HG02870 (cell line): ENCODE results near the gene FAM174A.
"Not testable (repeated sequence)": the region's sequence is repeated elsewhere in the genome, so short reads cannot be mapped to it uniquely, and the experiment has no call there.

ENCODE experiments used
- ATAC-seq: cut with Tn5 transposase; IDR thresholded peaks from one replicate; pipeline ENCODE4 v1.9.1; 2021; ENCODE audit warnings: mild to moderate bottlenecking, moderate library complexity; ENCODE audit not compliant: unreplicated experiment

Gene FAM174A

GRCh38 chr5:100575815-100576214, 40.6 kb downstream of the FAM174A start:
- ATAC-seq, result no peak

DNA sequence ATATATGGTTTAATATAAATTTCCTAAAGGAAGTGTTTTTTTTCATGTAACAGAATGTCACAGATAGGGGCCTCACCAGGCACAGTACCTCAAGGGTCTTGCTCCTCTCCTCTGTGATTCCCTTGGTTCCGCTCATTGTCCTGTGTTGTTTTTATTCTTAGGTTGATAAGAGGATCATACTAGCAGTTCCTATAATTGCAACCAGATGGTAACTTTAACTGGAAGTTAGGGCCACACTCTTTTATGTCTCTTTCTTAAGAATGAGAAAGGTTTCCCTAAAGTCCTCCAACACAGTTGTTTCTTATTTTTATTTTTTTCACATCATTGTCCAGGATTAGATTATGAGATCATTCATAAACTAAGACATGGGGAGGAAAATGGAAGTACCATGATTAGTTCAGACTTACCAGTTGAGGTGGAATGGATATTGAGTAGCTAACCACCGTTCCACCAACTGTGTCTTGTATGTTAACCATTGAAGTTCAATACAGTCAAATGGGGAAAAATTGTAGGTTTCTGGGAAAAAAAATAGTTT, 41.1 kb downstream of the FAM174A start:
- no peak for ATAC-seq

- ATAC-seq, result no peak
These were observed 42.3 kb downstream of the FAM174A start for GRCh38 chr5:100577506-100577905.

- peak; percentile 98 for ATAC-seq
These were observed 48.9 kb downstream of the FAM174A start for GRCh38 chr5:100584069-100584468.

GRCh38 chr5:100584889-100585288, 49.7 kb downstream of the FAM174A start:
- ATAC-seq, result no peak

GRCh38 chr5:100590867-100591266, 55.7 kb downstream of the FAM174A start:
- no peak for ATAC-seq

GRCh38 chr5:100595152-100595811, 60.1 kb downstream of the FAM174A start:
- no peak for ATAC-seq

- ATAC-seq, result no peak
These were observed 60.6 kb downstream of the FAM174A start for GRCh38 chr5:100595812-100596173.

DNA sequence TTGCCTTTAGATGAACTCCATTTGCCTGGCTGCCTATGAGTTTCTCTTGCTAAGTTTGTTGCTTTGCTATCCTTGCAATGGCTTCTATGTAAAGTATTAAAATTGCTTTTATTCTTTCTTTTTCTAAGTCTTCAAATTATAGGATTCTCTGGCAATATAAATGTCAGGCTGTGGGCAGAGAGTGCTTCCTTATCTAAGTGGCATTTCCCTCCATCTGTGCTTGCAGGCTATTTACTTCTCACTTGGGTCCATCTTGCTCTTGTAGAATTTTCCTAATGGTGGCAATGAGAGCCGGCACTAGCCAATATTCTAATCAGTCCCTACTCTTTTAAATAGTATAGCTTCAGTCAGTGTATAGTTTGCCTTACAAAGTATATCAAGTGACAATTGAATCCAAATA, 63.3 kb downstream of the FAM174A start:
- no peak for ATAC-seq

GRCh38 chr5:100600298-100600994, 65.3 kb downstream of the FAM174A start:
- ATAC-seq, result no peak

DNA sequence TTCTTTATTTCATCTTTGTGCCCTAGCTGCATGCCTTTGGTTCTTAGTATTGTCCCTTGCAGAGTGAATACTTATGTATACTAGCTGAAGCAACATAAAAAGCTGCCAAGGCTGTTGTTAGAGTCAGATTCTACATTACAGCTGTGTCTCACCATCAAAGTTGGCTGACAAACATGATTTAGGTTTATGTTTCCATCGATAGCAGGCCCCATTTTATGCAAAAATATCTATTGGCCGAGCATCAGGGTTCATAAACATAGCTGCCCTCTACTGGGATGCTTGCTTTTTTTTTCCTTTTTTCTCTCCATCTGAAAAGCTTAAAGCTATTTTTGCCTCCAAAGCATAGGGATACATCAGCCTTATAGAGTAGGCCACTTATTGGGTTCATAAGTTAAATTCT, 68.0 kb downstream of the FAM174A start:
- ATAC-seq, result no peak

DNA sequence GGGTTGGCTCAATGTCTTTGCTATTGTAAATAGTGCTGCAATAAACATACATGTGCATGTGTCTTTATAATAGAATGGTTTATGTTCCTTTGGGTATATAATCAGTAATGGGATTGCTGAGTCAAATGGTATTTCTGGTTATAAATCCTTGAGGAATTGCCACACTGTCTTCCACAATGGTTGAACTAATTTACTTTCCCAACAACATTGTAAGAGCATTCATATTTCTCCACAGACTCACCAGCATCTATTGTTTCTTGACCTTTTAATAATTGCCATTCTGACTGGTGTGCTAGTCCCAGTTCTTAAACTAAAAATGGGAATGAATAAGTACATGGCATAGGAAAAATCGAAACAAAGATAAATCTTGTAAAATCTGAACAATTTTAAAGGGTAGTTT, 68.8 kb downstream of the FAM174A start:
- ATAC-seq, result not testable (repeated sequence)

DNA sequence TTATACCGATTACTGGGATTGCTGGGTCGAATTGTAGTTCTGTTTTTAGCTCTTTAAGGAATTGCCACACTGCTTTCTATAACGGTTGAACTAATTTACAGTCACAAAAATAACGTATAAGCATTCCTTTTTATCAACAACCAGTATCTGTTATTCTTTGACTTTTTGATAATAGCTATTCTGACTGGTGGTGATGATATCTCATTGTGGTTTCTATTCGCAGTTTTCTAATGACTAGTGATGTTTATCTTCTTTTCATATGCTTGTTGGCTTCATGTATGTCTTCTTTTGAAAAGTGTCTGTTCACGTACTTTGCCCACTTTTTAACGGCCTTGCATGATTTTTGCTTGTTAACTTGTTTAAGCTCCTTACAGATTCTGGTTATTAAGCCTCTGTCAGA, 74.4 kb downstream of the FAM174A start:
- ATAC-seq, result no peak

- no peak for ATAC-seq
These were observed 79.1 kb downstream of the FAM174A start for GRCh38 chr5:100614308-100614707.

DNA sequence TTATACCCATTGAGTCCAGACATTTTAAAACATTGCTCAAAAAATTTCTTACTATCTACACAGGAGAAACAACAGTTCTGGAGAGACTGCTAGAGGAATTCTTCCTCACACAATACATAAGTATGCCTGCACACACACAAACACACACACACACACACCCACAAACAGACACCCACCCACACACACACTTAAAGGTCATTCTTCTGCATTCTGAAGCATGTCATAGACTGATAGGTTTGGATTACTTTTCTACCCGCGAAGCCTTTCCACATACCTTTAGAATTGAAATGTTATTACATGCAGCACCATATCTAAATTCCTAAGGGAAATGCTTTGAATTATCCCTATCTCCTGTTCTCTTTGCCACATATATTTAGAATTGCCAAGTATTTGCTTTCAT, 80.2 kb downstream of the FAM174A start:
- no peak for ATAC-seq

- ATAC-seq, result no peak
These were observed 81.1 kb downstream of the FAM174A start for GRCh38 chr5:100616291-100616690.

DNA sequence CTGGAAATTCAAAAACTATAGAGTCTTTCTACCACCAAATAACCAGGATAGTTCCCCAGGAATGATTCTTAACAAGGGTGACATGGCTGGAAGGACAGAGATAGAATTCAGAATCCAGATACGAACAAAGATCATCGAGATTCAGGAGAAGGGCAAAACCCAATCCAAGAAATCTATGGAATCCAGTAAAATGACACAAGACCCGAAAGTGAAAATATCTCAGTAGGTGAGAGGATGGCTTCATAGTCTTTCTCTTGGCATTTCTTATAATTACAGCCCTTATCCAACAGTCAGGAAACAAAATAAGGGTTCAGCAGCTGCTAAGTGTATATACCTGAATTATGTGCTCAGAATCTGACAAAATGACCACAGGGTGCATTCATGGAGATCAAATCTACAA, 81.8 kb downstream of the FAM174A start:
- no peak for ATAC-seq

DNA sequence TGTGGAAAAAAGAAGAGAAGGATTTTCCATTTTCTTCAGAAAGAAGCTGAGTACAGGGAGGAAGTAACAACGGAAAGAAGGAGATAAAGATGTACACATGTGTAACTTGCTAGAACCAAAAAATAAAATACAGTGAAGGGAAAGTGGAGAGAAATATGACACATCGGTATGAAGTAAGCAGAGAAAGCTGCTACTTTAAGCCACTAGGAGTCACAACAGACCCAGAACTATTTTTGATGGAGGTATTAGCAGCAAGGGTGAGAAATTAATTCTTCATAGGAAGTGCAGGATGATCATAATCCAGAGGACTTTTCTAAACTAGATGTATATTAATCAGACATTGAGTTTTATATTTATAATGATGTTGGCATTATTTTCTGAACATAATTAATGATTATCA, 88.5 kb downstream of the FAM174A start:
- peak; percentile 86 for ATAC-seq

DNA sequence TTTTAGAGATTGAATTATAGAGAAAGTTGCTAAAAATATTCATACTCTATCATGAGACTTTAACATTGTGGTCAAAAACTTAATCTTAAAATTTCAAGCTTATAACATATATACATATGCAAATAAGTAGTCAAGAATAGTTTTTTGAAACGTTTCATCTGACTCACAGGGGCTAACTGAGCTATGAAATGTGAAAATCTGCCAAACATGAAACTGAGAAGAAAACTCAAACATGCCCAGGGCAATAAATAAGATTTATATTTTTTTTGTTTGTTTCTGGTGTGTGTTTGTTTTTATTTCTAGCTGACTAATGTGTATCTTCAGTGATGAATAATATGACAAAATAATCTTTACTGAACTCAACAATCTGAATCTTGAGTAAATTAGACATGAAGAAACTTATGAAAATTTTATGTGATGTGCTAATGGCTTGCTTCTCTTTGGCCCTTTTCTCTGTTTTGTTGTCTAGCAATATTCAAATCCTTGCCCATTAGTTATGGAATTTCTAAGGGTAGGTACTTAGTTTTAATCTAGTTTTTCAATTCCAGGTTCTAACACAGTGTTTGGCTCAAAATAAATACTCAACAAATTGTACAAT, 99.9 kb downstream of the FAM174A start:
- ATAC-seq, result peak; percentile 92
